HG03135 (cell line): Measurements from ENCODE around the gene IZUMO4.

ENCODE experiments used
- ATAC-seq: cut with Tn5 transposase; IDR thresholded peaks from one replicate; pipeline ENCODE4 v1.9.1; 2021; ENCODE audit warnings: mild to moderate bottlenecking, moderate library complexity; ENCODE audit not compliant: unreplicated experiment

IZUMO4 gene

DNA sequence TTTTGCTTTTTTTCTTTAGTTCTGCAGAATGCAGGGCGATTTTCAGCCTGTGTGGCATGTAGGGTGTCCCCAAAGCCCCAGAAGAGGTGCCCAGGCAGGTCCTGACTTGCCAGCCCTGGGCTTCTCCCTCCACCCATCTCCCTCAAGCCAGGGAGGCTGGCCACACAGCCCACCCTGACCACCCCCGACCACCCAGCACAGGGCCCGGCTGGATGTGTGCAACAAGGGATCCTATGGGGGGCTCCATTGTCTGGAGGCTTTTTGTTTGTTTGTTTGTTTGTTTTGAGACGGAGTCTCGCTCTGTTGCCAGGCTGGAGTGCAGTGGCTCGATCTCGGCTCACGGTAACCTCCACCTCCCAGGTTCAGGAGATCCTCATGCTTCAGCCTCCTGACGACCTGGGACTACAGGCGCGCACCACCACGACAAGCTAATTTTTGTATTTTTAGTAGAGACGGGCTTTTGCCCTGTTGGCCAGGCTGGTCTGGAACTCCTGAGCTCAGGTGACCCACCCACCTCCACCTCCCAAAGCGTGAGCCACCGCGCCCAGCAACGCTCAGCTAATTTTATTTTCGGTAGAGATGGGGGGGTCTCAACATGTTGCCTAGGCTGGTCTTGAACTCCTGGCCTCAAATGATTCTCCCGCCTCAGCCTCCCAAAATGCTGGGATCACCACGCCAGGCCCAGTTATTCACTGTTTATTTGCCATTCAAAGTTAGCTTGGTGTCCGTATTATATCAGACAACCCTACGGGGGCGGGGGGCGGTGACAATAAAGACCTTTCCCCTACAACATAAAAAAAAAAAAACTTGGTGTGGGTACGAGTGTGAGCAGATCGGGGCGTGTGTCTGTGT lies 37.9 kb upstream of the IZUMO4 start:
- ATAC-seq, result no peak

DNA sequence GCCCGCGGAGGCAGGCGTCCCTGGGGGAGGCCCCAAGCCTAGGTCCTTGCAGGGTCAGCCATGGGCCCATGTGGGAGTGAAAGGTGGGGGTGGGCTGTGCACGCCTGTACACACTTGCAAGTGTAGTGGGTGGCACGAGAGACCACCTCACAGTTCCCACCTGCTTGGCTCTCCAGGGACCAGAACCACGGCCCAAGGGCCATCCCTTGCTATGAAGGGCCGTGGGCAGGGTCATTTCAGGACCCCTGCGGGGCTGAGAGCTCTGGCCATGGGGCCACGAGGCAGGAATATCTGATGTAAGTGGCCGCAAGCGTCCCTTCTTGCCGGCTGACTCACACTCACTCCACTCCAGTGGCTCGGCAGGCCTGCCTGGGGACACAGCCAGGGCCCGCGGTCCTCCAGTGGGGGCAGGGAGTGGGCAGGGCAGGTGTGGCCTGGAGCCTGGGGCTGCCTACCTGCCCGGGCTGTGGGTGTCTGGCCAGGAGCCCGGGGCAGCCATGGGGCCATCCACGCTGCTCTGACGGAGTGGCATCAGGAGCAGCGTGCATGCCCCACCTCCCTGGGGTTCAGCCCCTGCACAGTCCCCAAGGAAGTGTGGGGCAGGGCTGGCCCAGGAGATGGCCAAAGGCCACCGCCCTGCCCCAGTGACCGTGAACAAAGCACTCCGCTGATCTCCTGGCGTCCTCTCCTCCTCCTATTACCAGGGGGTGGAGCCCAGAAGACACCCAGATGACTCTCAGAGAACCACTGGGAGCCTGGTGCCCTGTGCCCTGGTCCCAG lies 37.1 kb upstream of the IZUMO4 start:
- ATAC-seq, result no peak

DNA sequence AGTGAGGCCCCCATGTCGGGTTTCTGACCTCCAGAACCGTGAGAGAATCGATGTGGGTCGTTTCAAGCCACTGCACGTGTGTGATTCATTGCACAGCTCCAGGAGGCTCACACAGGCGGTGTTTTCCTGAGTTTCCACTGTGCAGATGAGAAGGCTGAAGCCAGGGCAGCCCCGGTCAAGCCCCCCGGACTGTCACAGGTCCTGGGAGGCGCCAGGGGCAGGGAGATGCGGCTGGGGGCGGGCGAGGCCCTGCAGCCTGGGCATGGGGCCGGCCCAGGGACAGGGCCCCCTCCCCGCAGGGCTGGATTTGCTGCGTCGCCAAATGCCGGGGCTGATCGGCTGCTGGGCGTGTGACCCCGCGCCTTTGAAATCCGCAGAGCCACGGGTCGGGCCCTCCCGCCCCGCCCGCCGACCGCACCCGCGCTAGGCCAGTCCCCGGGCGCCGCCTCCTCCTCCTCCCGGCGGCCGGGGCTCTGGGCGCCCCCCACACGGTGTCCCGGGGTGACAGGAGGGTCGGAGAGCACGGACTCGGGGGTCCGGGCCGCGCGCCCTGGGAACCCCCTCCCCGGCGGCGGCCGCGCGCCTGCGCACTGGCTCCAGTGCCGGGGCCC lies 35.7 kb upstream of the IZUMO4 start:
- ATAC-seq, result peak; percentile 24

GRCh38 chr19:2061495-2062388 lies 35.0 kb upstream of the IZUMO4 start:
- ATAC-seq, result peak; percentile 75

DNA sequence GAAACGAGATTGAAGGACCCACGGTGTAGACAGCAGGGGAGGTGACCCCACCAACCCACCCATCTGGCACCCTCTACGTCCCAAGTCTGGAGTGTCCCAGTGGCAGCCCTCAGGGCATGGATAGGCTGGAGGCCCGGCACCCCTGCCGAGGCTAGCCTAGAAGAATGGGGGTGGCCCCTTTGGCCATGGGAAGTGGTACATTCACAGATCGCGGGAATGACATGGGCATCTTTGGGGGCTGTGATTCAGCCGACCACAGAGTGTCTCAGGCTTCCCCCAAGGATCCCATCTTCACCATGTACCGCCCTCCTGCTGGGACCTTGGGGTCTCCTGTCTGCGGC lies 34.4 kb upstream of the IZUMO4 start:
- ATAC-seq, result no peak

DNA sequence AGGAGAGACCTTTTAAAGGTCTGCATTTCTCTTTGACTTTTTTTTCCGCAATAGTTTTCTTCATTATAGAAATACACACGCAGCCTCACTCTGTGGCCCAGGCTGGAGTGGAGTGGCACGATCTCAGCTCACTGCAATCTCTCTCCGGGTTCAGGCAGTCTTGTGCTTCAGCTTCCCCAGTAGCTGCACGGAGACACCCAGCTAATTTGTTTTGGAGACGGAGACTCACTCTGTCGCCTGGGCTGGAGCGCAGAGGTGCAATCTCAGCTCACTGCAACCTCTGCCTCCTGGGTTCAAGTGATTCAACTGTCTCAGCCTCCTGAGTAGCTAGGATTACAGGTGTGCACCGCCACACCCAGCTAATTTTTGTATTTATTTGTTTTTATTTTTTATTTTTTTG lies 33.9 kb upstream of the IZUMO4 start:
- ATAC-seq, result no peak

DNA sequence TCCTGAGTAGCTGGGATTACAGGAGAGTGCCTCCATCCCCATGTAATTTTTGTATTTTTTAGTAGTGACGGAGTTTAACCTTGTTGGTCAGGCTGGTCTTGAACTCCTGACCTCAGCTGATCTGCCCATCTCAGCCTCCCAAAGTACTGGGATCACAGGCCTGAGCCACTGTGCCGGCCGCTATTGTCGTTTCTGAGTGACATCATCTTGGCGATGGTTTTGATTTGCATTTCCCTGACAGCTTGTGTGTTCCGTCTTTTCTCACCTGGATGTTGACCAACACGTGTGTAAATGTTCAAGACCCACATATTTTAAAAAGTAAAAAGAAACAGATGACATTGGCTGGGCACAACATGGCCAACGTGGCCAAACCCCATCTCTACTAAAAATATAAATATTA lies 32.9 kb upstream of the IZUMO4 start:
- no peak for ATAC-seq

DNA sequence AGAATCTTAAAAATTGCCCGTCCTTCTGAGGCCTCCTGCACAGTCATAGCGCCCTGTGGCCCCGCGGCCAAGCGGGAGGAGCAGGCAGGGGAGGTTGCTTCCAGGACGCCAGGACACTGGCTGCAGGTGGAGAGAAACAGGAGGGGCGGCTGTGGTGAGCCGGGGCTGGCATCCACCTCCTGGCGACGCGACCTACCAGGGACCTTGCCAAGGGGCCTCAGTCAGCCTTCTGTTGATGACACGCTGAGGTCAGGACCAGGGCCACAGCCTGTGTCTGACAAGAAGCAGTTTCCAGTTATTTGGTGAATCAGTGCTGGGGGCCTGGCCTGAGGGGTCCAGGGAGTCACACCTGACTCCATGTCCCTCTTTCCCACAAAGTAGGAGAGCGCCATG lies 32.3 kb upstream of the IZUMO4 start:
- ATAC-seq, result no peak

DNA sequence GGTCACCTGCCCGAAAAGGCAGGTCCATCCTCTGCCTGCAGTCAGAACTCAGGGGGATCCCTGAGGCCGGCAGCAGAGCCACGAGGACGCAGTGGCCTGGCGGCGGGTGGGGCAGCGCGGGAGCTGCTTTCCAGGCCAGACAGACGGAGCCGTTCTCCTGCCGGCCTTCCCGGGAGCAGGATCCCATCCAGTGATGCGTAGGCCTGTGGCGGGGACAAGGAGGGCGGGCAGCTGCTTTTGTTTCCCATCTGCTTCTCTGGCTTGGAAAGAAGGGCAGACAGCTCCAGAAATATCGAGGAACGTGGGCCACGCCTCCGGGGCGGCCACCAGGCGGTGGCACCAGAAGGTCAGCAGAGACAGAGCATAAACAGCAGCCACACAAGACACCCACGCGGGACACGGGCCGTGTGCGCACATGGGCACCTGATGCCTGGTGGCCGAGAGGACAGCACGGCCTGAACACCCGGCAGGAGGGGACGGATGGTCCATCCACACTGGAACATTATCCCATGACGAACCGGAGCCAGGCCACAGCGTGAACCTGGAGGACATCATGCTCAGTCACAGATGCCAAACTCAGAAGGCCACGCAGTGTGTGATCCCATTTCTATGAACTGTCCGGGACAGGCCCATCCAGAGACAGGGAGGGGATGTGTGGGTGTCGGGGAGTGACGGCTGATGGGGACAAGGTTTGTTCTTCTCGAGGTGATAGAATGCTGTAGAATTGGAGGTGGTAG lies 31.8 kb upstream of the IZUMO4 start:
- ATAC-seq, result no peak

DNA sequence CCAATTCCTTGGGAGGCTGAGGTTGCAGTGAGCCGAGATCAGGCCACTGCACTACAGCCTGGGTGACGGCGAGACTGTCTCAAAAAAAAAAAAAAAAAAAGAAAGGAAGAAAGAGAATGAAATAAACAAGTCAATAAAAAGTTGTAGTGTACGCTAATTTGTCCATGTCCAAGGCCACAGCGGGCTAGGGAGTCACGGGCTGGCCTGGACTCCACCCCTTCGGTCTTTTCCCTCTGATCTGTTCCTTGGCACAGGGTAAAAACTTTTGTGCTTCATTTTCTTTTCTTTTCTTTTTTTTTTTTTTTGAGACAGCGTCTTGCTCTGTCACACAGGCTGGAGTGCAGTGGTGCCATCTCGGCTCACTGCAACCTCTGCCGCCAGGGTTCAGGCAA lies 26.3 kb upstream of the IZUMO4 start:
- ATAC-seq, result no peak

DNA sequence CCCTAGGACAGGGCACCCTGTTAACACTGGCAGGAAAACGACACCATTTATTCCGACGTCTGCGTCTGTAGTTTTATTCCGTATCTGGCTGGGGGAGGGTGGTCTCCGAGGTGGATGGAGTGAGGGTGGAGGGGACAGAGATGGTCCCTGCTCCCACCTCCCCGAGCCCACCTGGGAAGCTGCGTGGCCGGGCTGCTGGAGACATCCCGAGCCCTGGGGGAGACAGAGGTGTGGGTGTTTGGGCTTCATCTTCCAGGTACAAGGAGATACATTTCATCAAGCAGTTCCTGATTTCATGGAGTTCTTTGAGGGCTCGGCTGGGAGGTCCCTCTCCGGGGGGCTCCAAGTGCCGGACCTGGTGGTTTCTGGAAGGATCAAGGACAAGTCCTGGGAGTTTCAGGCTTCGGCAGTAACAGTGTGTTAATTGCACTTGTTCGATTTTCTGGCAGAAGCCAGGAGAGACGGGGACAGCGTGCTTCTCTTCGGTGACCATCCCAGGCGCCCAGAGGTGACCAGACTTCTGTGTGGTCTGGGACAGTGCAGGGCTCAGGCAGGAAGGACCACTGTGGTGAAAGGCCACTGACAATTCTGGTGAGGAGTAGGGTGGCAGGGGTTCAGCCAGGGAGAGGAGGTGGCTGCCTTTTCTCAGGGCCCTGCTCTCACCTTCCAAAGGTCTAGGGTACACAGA lies 25.6 kb upstream of the IZUMO4 start:
- no peak for ATAC-seq

GRCh38 chr19:2072757-2073551 lies 23.8 kb upstream of the IZUMO4 start:
- ATAC-seq, result no peak

GRCh38 chr19:2076526-2076944 lies 20.2 kb upstream of the IZUMO4 start:
- no peak for ATAC-seq

DNA sequence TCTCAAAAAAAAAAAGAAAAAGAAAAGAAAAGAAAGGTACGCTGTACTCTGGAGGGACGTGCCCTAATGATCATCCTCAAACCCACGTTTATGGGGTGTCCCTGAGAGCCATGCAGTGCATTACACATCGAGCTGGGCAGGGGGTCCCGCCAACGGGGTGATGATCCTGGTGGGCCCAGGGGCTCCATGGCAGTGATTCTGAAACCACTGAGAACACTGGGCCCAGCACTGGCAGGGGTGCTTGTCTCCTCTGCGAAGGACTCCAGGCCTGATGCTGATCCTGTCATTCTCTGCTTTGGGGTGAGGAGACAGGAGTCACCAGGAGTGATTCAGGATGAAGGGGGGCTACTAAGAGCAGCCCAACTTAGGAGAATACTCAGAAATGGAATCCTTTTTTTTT lies 19.3 kb upstream of the IZUMO4 start:
- ATAC-seq, result no peak

DNA sequence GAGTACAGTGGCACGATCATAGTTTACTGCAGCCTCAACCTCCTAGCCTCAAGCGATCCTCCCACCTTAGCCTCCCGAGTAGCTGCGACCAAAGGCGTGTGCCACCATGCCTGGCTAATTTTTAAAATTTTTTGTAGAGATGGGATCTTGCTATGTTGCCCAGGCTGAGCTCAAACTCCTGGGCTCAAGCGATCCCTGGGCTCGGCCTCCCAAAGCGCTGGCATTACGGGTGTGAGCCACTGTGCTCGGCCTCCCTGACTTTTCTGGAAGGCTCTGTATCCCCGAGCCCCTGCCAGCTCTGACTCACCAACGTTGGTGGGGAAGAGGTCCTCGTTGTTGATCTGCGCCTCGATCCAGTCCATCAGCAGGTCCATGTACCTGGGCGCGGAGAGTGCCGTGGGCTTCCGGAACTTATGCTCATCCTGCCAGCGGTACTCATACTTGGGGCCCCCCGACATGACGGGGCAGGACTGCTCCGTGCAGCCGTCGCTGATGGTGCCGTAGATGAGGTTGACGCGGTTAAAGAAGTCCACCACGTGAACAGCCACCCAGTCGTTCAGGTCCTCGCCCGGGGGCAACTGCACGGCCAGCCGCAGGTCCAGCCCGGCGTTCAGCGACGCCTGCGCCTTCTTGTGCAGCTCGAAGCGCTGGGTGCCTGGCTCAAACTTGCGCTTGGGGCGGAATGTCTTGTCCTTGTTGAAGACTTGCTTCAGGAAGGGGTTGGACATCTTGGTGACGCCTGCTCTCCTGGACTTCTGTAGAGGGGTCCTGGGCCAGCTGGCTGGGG lies 18.7 kb upstream of the IZUMO4 start:
- ATAC-seq, result no peak

GRCh38 chr19:2079076-2079864 lies 17.4 kb upstream of the IZUMO4 start:
- no peak for ATAC-seq

- no peak for ATAC-seq
Observed at GRCh38 chr19:2079865-2080301, 16.8 kb upstream of the IZUMO4 start.
